Gastrocnemius medialis (tissue), 4 donors: ENCODE measurements around the gene SMG6.

Experiments
- POLR2A ChIP-seq, 2 donors: fragments of 450-650 bp; IDR thresholded peaks; one replicate each; pipeline ENCODE4 v1.6.1; 2017; ENCODE audit warnings: antibody characterized with exemption in 2 of 2, mild to moderate bottlenecking in 2 of 2, moderate library complexity in 2 of 2
- TF ChIP-seq, protein P1 (sequence below), 5 experiments: fragments of 450-650 bp in 3 of 5; fragments of 200-600 bp in 2 of 5; sonication (generic) in 2 of 5; IDR thresholded peaks in 4 of 5; conservative IDR thresholded peaks in 1 of 5; 1 replicate in 4 of 5; 2 replicates in 1 of 5; pipeline ENCODE4 v1.5.1; 2016 to 2019; ENCODE audit warnings: antibody characterized with exemption in 5 of 5, mild to moderate bottlenecking in 3 of 5, moderate library complexity in 3 of 5

DNA sequence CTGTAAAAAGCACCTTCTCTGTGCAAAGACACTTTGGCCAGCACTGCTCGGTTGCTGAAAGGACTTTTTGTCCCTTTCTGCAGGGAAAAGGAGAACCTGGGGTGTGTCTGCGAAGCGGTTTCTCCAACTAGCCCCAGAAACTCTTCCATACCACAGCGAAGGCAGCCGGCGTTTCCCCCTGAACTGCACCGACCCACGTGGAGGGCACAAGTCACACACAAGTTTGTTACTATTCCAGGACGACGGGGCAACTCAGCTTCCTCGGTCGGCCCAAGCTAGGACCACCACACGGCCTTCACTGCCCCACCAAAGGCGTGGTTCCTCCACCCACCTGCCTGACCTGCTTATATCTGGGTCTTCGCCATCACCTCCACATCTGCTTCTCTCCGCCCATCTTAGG is 280.3 kb downstream of the SMG6 start:
- TF ChIP-seq POLR2A (IDR thresholded peaks at IDR 0.05): no peak
- TF ChIP-seq, protein P1, sequence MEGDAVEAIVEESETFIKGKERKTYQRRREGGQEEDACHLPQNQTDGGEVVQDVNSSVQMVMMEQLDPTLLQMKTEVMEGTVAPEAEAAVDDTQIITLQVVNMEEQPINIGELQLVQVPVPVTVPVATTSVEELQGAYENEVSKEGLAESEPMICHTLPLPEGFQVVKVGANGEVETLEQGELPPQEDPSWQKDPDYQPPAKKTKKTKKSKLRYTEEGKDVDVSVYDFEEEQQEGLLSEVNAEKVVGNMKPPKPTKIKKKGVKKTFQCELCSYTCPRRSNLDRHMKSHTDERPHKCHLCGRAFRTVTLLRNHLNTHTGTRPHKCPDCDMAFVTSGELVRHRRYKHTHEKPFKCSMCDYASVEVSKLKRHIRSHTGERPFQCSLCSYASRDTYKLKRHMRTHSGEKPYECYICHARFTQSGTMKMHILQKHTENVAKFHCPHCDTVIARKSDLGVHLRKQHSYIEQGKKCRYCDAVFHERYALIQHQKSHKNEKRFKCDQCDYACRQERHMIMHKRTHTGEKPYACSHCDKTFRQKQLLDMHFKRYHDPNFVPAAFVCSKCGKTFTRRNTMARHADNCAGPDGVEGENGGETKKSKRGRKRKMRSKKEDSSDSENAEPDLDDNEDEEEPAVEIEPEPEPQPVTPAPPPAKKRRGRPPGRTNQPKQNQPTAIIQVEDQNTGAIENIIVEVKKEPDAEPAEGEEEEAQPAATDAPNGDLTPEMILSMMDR (IDR thresholded peaks at IDR 0.05 in 4 of 5, conservative IDR thresholded peaks at IDR 0.05 in 1 of 5): no peak
